ENCODE data around the gene MAMDC2. TPM values are rescaled to one million over a fixed set of nuclear protein-coding genes. Genes with fewer than 3 reads are reported as not detected.

Gene MAMDC2
- polyA plus RNA-seq, 12 donors = 6.4 to 17.6 (median 9.0) TPM; not detected in 1

DNA sequence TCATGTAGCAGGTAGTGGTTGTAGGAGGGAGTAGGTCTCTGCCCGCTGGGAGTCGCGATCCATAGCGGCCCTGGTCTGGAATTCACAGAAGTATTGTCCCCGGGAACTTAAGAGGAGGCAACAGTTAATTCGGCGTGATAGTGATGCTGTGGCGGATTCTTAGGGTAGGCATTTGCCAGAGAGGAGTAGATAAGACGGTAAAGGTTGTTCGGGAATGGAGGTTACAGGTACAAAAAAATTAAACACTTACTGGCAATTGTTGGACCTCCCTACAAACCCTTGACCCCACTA, 215.8 kb downstream of the MAMDC2 start:
- no peak for DNase-seq

GRCh38 chr9:70260007-70260443, 216.4 kb downstream of the MAMDC2 start:
- no peak for DNase-seq

DNA sequence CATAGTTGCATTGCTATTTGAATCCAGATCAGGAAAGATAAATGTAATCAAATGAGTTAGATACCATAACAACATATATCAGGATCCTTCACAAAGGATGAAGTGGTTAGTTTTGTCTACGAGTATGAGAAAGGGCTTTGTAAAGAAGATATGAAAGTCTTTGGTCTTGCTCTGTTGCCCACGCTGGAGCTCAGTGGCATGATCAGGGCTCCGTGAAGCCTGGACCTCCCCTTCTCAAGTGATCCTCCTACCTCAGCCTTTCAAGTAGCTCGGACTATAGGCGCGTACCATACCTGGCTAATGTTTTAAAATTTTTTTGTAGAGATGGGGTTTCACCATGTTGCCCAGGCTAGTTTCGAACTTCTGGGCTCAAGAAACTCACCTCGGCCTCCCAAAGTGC, 217.0 kb downstream of the MAMDC2 start:
- DNase-seq = no peak

DNA sequence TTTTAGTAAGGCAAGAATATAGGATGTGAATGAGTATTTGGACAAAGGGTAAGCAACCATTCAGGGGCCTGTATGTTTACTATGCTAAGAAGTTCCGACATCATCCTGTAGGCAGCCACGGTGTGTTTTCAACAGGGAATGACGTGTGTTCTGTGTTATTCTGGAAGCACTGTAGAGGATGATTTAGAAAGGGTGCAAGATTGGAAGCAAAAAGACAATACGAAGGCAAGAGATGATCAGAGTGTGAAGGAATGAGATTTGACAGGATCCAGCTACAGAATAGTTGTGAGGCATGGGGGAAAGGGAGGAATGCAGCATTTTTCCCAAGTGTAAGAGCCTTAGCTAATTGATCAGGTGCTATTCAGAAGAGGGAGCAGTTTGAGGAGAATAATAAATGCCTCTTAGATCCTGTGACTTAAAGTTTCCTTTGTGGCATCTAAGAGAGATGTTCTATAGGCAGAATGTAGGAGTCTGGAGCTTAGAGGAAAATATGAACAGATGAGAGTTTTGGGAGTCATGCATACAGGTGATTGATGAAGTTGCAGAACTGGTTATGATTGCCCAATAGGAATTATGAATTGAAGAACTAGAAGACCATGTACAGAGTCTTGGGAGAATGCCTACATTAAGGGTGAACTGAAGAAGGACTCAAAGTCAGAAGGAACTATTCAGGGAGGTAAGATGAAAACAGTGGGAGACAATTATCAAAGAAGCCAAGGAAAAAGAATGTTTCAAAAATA, 217.7 kb downstream of the MAMDC2 start:
- no peak for DNase-seq

- DNase-seq = no peak
Measured at GRCh38 chr9:70262366-70262765, 218.7 kb downstream of the MAMDC2 start.

DNA sequence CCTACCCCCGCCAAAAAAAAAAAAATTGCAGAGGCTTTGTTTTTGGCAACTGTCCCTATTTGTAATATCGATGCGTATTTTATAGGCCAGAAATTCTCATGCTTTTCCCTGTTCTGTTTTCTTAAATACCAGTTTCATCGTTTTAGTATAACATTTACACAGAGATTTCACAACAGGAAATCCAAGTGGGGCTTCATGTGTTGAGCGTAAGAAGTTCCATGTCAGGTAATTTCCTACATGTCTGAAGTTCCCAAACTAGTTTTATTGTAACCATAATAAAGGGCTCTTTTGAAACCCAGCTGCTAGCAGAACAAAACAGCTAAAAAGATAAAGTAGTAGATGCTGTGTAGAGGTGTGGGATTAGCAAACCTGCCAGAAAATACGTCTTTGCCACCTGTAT, 219.3 kb downstream of the MAMDC2 start:
- no peak for DNase-seq

DNA sequence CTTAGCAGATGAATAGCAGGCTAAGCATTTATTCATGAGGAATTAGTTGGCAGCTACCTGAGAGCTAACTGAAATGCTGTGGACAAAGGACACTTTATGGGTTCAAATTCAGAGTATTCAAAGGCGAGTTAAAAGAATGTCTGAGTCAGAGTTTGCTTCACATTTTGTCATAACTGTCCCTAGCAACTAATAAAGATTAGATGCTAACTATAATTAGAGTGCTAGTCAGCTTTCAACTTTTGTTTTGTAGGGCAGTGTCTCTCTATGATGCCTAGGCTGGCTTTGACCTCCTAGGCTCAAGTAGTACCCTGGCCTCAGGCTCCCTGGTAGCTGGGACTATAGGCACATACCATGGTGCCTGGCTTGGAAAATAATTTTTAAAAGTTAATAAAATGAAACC, 219.8 kb downstream of the MAMDC2 start:
- DNase-seq = no peak

Other genes starting within 250 kb of the MAMDC2 start
- gene CFAP95, start 223.0 kb upstream of the MAMDC2 start, polyA plus RNA-seq (ENCODE audit: insufficient read length in 12 of 12) = not detected
- gene SMC5, start 215.1 kb downstream of the MAMDC2 start, polyA plus RNA-seq (ENCODE audit: insufficient read length in 12 of 12) = 10 to 100 TPM in 11 of 12 donors, not detected in 1; 25.5 to 85.7 (median 41.1) TPM